GM18868 (cell line): ENCODE results near the gene PPP1R14B.

Experiments used
- ATAC-seq: cut with Tn5 transposase; IDR thresholded peaks from one replicate; pipeline ENCODE4 v1.9.1; 2021; ENCODE audit warnings: mild to moderate bottlenecking, moderate library complexity; ENCODE audit not compliant: unreplicated experiment

PPP1R14B gene

GRCh38 chr11:64283092-64283491 is 36.3 kb upstream of the PPP1R14B start:
- ATAC-seq = no peak

- ATAC-seq = no peak
Measured at GRCh38 chr11:64281957-64282770, 35.4 kb upstream of the PPP1R14B start.

- ATAC-seq = no peak
Measured at GRCh38 chr11:64278576-64279190, 31.9 kb upstream of the PPP1R14B start.

- ATAC-seq = no peak
Measured at GRCh38 chr11:64276653-64277431, 30.1 kb upstream of the PPP1R14B start.

GRCh38 chr11:64275841-64276240 is 29.1 kb upstream of the PPP1R14B start:
- no peak for ATAC-seq

- no peak for ATAC-seq
Measured at GRCh38 chr11:64275031-64275800, 28.5 kb upstream of the PPP1R14B start.

- ATAC-seq = peak; percentile 70
Measured at GRCh38 chr11:64269540-64270220, 22.9 kb upstream of the PPP1R14B start.

- ATAC-seq = peak; percentile 10
Measured at GRCh38 chr11:64268893-64269539, 22.3 kb upstream of the PPP1R14B start.

- ATAC-seq = no peak
Measured at GRCh38 chr11:64268025-64268892, 21.5 kb upstream of the PPP1R14B start.

- ATAC-seq = no peak
Measured at GRCh38 chr11:64267207-64267945, 20.6 kb upstream of the PPP1R14B start.

- no peak for ATAC-seq
Measured at GRCh38 chr11:64266339-64266738, 19.6 kb upstream of the PPP1R14B start.

- no peak for ATAC-seq
Measured at GRCh38 chr11:64265176-64266160, 18.7 kb upstream of the PPP1R14B start.

GRCh38 chr11:64264371-64264852 is 17.7 kb upstream of the PPP1R14B start:
- no peak for ATAC-seq

GRCh38 chr11:64263947-64264317 is 17.2 kb upstream of the PPP1R14B start:
- ATAC-seq = no peak

GRCh38 chr11:64263021-64263946 is 16.5 kb upstream of the PPP1R14B start:
- no peak for ATAC-seq
